CD4-positive, CD25-positive, alpha-beta regulatory T cell (primary cell): ENCODE data around the gene FMN2. TPM values are rescaled to one million over a fixed set of nuclear protein-coding genes. Genes with fewer than 3 reads are reported as not detected.
A peak's percentile ranks its signal among the peaks of the same experiment; 100 is the strongest.

Experiments
- ATAC-seq, 2 donors: fragments of 150-1000 bp; cut with Tn5 transposase; one replicate each; pipeline ENCODE4 v1.10.0; 2021; ENCODE audit warnings: low read depth in 2 of 2, moderate number of reproducible peaks in 2 of 2, moderate library complexity in 1 of 2
- DNase-seq, 3 donors: peaks; one replicate each; pipeline versions ENCODE4 v3.0.0 to v3.0.0-alpha.2; 2012 to 2022; ENCODE audit warnings: mixed read lengths in 1 of 3
- H3K27ac ChIP-seq: one replicate; pipeline ENCODE4 v1.7.0; 2013; ENCODE audit warnings: mild to moderate bottlenecking, low read length; ENCODE audit not compliant: insufficient read depth, poor library complexity, severe bottlenecking
- H3K27me3 ChIP-seq: one replicate; pipeline ENCODE4 v1.7.0; 2013; ENCODE audit warnings: low read length; ENCODE audit not compliant: control insufficient read depth, insufficient read depth
- H3K36me3 ChIP-seq: one replicate; pipeline ENCODE4 v1.7.0; 2013; ENCODE audit warnings: mild to moderate bottlenecking, low read length, moderate library complexity; ENCODE audit not compliant: control insufficient read depth, insufficient read depth
- H3K4me1 ChIP-seq: 2 replicates; pipeline ENCODE4 v1.7.0; 2013; ENCODE audit warnings: mild to moderate bottlenecking, low read length; ENCODE audit not compliant: insufficient read depth, control insufficient read depth, poor library complexity, severe bottlenecking
- H3K4me3 ChIP-seq: one replicate; pipeline ENCODE4 v1.7.0; 2013; ENCODE audit warnings: low read depth, mild to moderate bottlenecking, low read length, moderate library complexity
- H3K9me3 ChIP-seq, 2 experiments: 1 replicate in 1 of 2; 2 replicates in 1 of 2; pipeline ENCODE4 v1.7.0; 2013; ENCODE audit warnings: low read length in 2 of 2, mild to moderate bottlenecking in 1 of 2, moderate library complexity in 1 of 2; ENCODE audit not compliant: control insufficient read depth in 2 of 2
- H3K27ac Mint-ChIP-seq, 3 donors: one replicate each; pipeline ENCODE4 v1.8.0; 2020 to 2022; ENCODE audit warnings: mild to moderate bottlenecking in 3 of 3, mixed read lengths in 3 of 3, moderate library complexity in 2 of 3
- H3K27me3 Mint-ChIP-seq: one replicate; pipeline ENCODE4 v1.8.0; 2022; ENCODE audit warnings: mild to moderate bottlenecking, mixed read lengths
- H3K36me3 Mint-ChIP-seq: one replicate; pipeline ENCODE4 v1.8.0; 2020; ENCODE audit warnings: mixed read lengths
- H3K4me1 Mint-ChIP-seq, 4 donors: one replicate each; pipeline ENCODE4 v1.8.0; 2020 to 2022; ENCODE audit warnings: mixed read lengths in 4 of 4, mild to moderate bottlenecking in 1 of 4
- H3K4me3 Mint-ChIP-seq, 4 donors: one replicate each; pipeline ENCODE4 v1.8.0; 2020 to 2022; ENCODE audit warnings: mild to moderate bottlenecking in 4 of 4, mixed read lengths in 4 of 4, moderate library complexity in 3 of 4
- H3K9me3 Mint-ChIP-seq, 7 donors: one replicate each; pipeline ENCODE4 v1.8.0; 2020 to 2022; ENCODE audit warnings: mixed read lengths in 7 of 7, mild to moderate bottlenecking in 3 of 7, moderate library complexity in 2 of 7
- polyA plus RNA-seq, 4 donors: library from polyadenylated mRNA; unstranded; fragments of 300-500 nt; fragmentation: Illumina TruSeq; gene quantifications; one replicate each; pipeline ENCODE4 v1.2.3, GENCODE V29; 2021
- total RNA-seq: library from RNA; stranded (reverse); gene quantifications from one replicate; pipeline ENCODE4 v1.2.3, GENCODE V29; 2022

FMN2 gene
- total and polyA plus RNA-seq, 5 donors from 2014 or later, result not detected

DNA sequence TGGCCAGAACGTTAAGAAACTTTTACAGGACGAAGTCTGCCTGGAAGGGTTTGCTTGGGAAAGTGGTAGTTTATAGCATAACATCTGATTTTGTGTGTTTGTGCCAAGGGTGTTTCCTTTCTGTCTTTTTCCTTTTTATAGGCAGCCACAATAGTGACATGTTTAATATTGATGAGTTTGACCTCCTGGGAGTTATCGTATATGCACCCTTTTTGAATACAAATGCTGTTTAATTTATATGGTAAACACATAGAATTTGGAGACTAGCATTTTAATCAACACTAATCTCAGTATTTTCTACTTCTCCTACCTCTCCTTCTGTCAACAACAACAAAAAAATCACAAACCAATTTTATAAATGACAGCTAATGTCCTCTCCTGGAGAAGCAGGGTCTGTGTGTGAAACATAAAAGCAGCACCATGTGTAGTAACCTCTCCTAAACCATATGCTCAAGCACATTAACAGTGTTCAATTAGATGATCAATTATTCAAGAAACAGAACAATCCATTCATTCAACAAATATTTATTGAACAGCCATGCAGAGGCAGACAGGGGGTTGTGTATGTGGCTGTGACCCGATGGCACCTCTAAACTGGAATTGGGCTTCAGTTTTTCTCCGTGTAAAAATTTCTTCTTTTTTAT, 604 bp upstream of the FMN2 start:
- H3K9me3 ChIP-seq, result no peaks in the 10 kb centered on the region
- H3K4me3 ChIP-seq, result no peak overlapping the region
- peaks cover 6% of the 10 kb centered on the region for H3K27me3 ChIP-seq
- no peaks in the 10 kb centered on the region for H3K36me3 ChIP-seq
- Mint-ChIP-seq H3K36me3 (no peaks in the 10 kb centered on the region), H3K4me3 (peak overlapping the region in 1 of 4 donors; percentile 23), H3K27ac (no peak overlapping the region), H3K27me3 (peaks cover 47% of the 10 kb centered on the region), H3K9me3 (peaks cover 0 to 8% (median 1%) of the 10 kb centered on the region in 7 donors), H3K4me1 (peaks cover 0 to 7% (median 0%) of the 10 kb centered on the region in 4 donors)
- H3K27ac ChIP-seq, result no peak overlapping the region
- DNase-seq, result no peak
- no peak for ATAC-seq
- no peaks in the 10 kb centered on the region for H3K4me1 ChIP-seq

DNA sequence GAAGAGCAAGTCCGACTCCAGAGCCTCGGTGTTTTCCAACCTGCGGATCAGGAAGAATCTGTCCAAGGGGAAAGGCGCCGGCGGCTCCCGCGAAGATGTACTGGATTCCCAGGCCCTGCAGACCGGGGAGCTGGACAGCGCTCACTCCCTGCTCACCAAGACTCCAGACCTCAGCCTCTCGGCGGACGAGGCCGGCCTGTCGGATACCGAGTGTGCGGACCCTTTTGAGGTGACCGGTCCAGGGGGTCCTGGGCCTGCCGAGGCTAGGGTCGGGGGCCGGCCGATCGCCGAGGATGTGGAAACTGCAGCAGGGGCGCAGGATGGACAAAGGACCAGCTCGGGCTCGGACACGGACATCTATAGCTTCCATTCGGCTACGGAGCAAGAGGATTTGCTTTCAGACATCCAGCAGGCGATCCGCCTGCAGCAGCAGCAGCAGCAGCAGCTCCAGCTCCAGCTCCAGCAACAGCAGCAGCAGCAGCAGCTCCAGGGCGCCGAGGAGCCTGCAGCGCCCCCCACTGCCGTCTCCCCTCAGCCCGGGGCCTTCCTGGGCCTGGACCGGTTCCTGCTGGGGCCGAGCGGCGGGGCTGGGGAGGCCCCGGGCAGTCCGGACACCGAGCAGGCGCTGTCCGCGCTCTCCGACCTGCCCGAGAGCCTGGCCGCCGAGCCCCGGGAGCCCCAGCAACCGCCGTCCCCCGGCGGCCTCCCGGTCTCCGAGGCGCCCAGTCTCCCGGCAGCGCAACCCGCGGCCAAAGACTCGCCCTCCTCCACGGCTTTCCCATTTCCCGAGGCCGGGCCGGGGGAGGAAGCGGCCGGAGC, 827 bp downstream of the FMN2 start:
- no peak overlapping the region for H3K27ac Mint-ChIP-seq
- no peak overlapping the region for H3K4me3 ChIP-seq
- DNase-seq (no peak), ATAC-seq (no peak)
- no peaks in the 10 kb centered on the region for H3K4me1 ChIP-seq
- H3K9me3 Mint-ChIP-seq, result peaks cover 0 to 9% (median 1%) of the 10 kb centered on the region in 7 donors
- H3K4me3 Mint-ChIP-seq, result no peak overlapping the region
- no peaks in the 10 kb centered on the region for H3K36me3 Mint-ChIP-seq
- H3K9me3 ChIP-seq, result no peaks in the 10 kb centered on the region
- peaks cover 42% of the 10 kb centered on the region for H3K27me3 Mint-ChIP-seq
- peaks cover 6% of the 10 kb centered on the region for H3K27me3 ChIP-seq
- no peak overlapping the region for H3K27ac ChIP-seq
- H3K36me3 ChIP-seq, result no peaks in the 10 kb centered on the region
- peaks cover 0 to 7% (median 0%) of the 10 kb centered on the region in 4 donors for H3K4me1 Mint-ChIP-seq

DNA sequence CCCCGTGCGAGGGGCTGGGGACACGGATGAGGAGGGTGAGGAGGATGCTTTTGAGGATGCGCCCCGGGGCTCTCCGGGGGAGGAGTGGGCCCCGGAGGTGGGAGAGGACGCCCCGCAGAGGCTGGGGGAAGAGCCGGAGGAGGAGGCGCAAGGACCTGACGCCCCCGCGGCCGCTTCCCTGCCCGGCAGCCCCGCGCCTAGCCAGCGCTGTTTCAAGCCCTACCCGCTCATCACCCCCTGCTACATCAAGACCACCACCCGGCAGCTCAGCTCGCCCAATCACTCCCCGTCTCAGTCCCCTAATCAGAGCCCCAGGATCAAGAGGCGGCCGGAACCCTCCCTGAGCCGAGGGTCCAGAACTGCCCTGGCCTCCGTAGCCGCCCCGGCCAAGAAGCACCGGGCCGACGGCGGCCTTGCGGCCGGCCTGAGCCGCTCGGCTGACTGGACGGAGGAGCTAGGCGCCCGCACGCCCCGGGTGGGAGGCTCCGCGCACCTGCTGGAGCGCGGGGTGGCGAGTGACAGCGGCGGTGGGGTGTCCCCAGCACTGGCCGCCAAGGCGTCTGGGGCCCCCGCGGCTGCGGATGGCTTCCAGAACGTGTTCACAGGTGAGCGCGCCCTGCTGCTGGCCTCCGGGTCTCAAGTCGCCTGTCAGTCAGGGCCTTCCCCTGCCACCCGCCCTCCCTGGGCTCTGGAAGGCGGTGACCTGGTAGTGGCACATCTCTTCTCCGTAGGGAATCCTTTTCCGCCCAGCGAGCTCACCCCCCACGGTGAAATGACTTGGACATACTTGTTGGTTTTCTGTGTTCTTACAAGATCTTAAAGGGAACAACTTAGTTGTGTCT, 1.7 kb downstream of the FMN2 start:
- H3K9me3 Mint-ChIP-seq, result peaks cover 0 to 5% (median 0%) of the 10 kb centered on the region in 7 donors
- Histone ChIP-seq H3K27me3 (peaks cover 6% of the 10 kb centered on the region), H3K4me3 (no peak overlapping the region), H3K27ac (no peak overlapping the region), H3K36me3 (no peaks in the 10 kb centered on the region), H3K4me1 (no peaks in the 10 kb centered on the region), H3K9me3 (no peaks in the 10 kb centered on the region)
- no peaks in the 10 kb centered on the region for H3K36me3 Mint-ChIP-seq
- no peak for ATAC-seq
- peaks cover 0 to 7% (median 0%) of the 10 kb centered on the region in 4 donors for H3K4me1 Mint-ChIP-seq
- no peak overlapping the region for H3K4me3 Mint-ChIP-seq
- peaks cover 42% of the 10 kb centered on the region for H3K27me3 Mint-ChIP-seq
- DNase-seq, result no peak
- no peak overlapping the region for H3K27ac Mint-ChIP-seq

DNA sequence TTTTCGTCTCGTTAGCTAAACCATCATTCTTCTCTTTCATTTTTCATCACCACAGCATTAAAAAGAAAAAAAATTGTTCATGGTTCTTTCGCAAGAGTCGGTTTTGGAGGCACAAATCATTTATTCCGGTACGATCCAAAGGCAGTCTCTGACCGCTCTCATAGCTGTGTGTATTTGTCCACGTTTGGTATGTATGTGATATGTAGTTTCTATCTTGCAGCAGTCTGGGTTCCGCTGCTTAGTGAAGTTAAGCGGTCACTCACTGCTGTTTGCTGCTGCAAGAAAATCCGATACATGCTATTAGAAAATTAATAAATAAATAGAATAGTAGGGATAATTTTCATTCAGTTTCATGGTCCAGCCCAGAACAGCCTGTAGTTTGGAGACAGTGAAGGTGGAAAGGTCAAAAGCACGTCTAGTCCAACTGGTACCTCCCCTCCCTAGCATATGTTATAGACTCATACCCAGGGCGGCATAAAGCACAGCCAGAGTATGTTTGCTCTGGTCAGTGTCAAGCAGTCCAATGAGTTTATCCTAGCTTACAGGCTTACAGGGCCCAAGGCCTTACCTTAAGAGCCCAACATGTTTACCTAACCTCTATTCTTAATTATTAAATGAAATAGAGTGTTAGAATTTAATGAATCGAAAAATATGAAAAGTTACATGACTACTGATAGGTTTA, 2.5 kb downstream of the FMN2 start:
- Histone ChIP-seq H3K36me3 (no peaks in the 10 kb centered on the region), H3K27ac (no peak overlapping the region), H3K4me1 (no peaks in the 10 kb centered on the region), H3K27me3 (peaks cover 6% of the 10 kb centered on the region), H3K4me3 (no peak overlapping the region), H3K9me3 (no peaks in the 10 kb centered on the region)
- H3K27ac Mint-ChIP-seq, result no peak overlapping the region
- DNase-seq (no peak), ATAC-seq (no peak)
- H3K4me1 Mint-ChIP-seq, result peaks cover 0 to 7% (median 0%) of the 10 kb centered on the region in 4 donors
- no peak overlapping the region for H3K4me3 Mint-ChIP-seq
- H3K9me3 Mint-ChIP-seq, result peaks cover 0 to 5% (median 0%) of the 10 kb centered on the region in 7 donors
- H3K36me3 Mint-ChIP-seq, result no peaks in the 10 kb centered on the region
- peaks cover 42% of the 10 kb centered on the region for H3K27me3 Mint-ChIP-seq

GRCh38 chr1:240096974-240097373, 5.3 kb downstream of the FMN2 start:
- Histone ChIP-seq H3K4me3 (no peak overlapping the region), H3K27me3 (peaks cover 2% of the 10 kb centered on the region), H3K9me3 (no peaks in the 10 kb centered on the region), H3K36me3 (no peaks in the 10 kb centered on the region), H3K27ac (no peak overlapping the region), H3K4me1 (no peaks in the 10 kb centered on the region)
- H3K4me1 Mint-ChIP-seq, result peaks cover 0 to 4% (median 0%) of the 10 kb centered on the region in 4 donors
- ATAC-seq (no peak), DNase-seq (no peak)
- H3K27me3 Mint-ChIP-seq, result peaks cover 24% of the 10 kb centered on the region
- H3K9me3 Mint-ChIP-seq, result peaks cover 0 to 3% (median 0%) of the 10 kb centered on the region in 7 donors
- H3K27ac Mint-ChIP-seq, result no peak overlapping the region
- no peaks in the 10 kb centered on the region for H3K36me3 Mint-ChIP-seq
- no peak overlapping the region for H3K4me3 Mint-ChIP-seq

- Mint-ChIP-seq H3K4me3 (no peak overlapping the region), H3K4me1 (peaks cover 0 to 4% (median 0%) of the 10 kb centered on the region in 4 donors), H3K27ac (no peak overlapping the region), H3K36me3 (no peaks in the 10 kb centered on the region), H3K9me3 (peaks cover 0 to 5% (median 0%) of the 10 kb centered on the region in 7 donors), H3K27me3 (peaks cover 21% of the 10 kb centered on the region)
- Histone ChIP-seq H3K9me3 (no peaks in the 10 kb centered on the region), H3K27ac (no peak overlapping the region), H3K4me3 (no peak overlapping the region), H3K36me3 (no peaks in the 10 kb centered on the region), H3K27me3 (peaks cover 2% of the 10 kb centered on the region), H3K4me1 (no peaks in the 10 kb centered on the region)
- DNase-seq (no peak), ATAC-seq (no peak)
Measured at GRCh38 chr1:240098534-240098933, 6.9 kb downstream of the FMN2 start.

- no peak for ATAC-seq
- H3K27me3 Mint-ChIP-seq, result peaks cover 14% of the 10 kb centered on the region
- Histone ChIP-seq H3K9me3 (no peaks in the 10 kb centered on the region), H3K4me1 (no peaks in the 10 kb centered on the region), H3K36me3 (no peaks in the 10 kb centered on the region), H3K27me3 (peaks cover under 1% of the 10 kb centered on the region), H3K27ac (no peak overlapping the region), H3K4me3 (no peak overlapping the region)
- DNase-seq, result no peak
- no peaks in the 10 kb centered on the region for H3K36me3 Mint-ChIP-seq
- H3K4me1 Mint-ChIP-seq, result no peaks in the 10 kb centered on the region
- no peak overlapping the region for H3K27ac Mint-ChIP-seq
- no peak overlapping the region for H3K4me3 Mint-ChIP-seq
- H3K9me3 Mint-ChIP-seq, result peaks cover 0 to 5% (median 0%) of the 10 kb centered on the region in 7 donors
Measured at GRCh38 chr1:240099329-240099728, 7.6 kb downstream of the FMN2 start.
